ENCODE data around the gene TMIGD3. TPM values are rescaled to one million over a fixed set of nuclear protein-coding genes. Genes with fewer than 3 reads are reported as not detected.

The TMIGD3 gene
- total and polyA plus RNA-seq, 8 donors = 1.2 to 7.6 (median 4.6) TPM; not detected in 4

- intact Hi-C loops (cut with DNase I; ENCODE audit: low total_unique reads) = no loop called here
- Histone ChIP-seq H3K27ac (peak overlapping the region in 4 of 5 donors; percentile 38 to 82 (median 54)), H3K27me3 (no peaks in the 10 kb centered on the region), H3K9me3 (no peaks in the 10 kb centered on the region), H3K4me3 (no peak overlapping the region), H3K36me3 (no peaks in the 10 kb centered on the region), H3K4me1 (peaks cover 0 to 19% (median 9%) of the 10 kb centered on the region in 4 donors)
- WGBS, 5 donors = 36 to 47% (median 37%) methylated on average over 14 of the region's 14 CpGs
- peak in 1 of 3 donors; percentile 53 for TF ChIP-seq POLR2AphosphoS5 (IDR thresholded peaks at IDR 0.05)
- TF ChIP-seq POLR2A (IDR thresholded peaks at IDR 0.05) = no peak
- DNase-seq = peak in 1 of 2 donors; percentile 79
Observed at GRCh38 chr1:111535256-111536191, 32.1 kb upstream of the TMIGD3 start.

GRCh38 chr1:111520053-111520452 is 16.6 kb upstream of the TMIGD3 start:
- 86 to 96% (median 93%) methylated on average over 3 of the region's 3 CpGs for WGBS, 5 donors
- TF ChIP-seq POLR2A (IDR thresholded peaks at IDR 0.05) = no peak
- TF ChIP-seq CTCF (IDR thresholded peaks at IDR 0.05) = no peak
- TF ChIP-seq EP300 (IDR thresholded peaks at IDR 0.05) = no peak
- TF ChIP-seq POLR2AphosphoS5 (IDR thresholded peaks at IDR 0.05) = no peak
- intact Hi-C loops (cut with DNase I; ENCODE audit: low total_unique reads) = no loop called here
- no peaks in the 10 kb centered on the region for H3K27me3 ChIP-seq
- no peak for DNase-seq
- no peak overlapping the region for H3K27ac ChIP-seq
- H3K9me3 ChIP-seq = peaks cover 0 to 4% (median 0%) of the 10 kb centered on the region in 4 donors
- H3K4me1 ChIP-seq = peaks cover 12 to 24% (median 21%) of the 10 kb centered on the region in 4 donors
- no peak overlapping the region for H3K4me3 ChIP-seq
- no peaks in the 10 kb centered on the region for H3K36me3 ChIP-seq

GRCh38 chr1:111517469-111518225 is 14.2 kb upstream of the TMIGD3 start:
- no peaks in the 10 kb centered on the region for H3K36me3 ChIP-seq
- no peak overlapping the region for H3K27ac ChIP-seq
- no peak for DNase-seq
- H3K9me3 ChIP-seq = no peaks in the 10 kb centered on the region
- TF ChIP-seq EP300 (IDR thresholded peaks at IDR 0.05) = no peak
- no peak for TF ChIP-seq POLR2A (IDR thresholded peaks at IDR 0.05)
- no peak for TF ChIP-seq POLR2AphosphoS5 (IDR thresholded peaks at IDR 0.05)
- TF ChIP-seq CTCF (IDR thresholded peaks at IDR 0.05) = no peak
- 94 to 100% (median 97%) methylated on average over 1 of the region's 1 CpG for WGBS, 5 donors
- peaks cover 12 to 39% (median 26%) of the 10 kb centered on the region in 4 donors for H3K4me1 ChIP-seq
- intact Hi-C loops (cut with DNase I; ENCODE audit: low total_unique reads) = no loop called here
- no peaks in the 10 kb centered on the region for H3K27me3 ChIP-seq
- H3K4me3 ChIP-seq = no peak overlapping the region

GRCh38 chr1:111516005-111516535 is 12.6 kb upstream of the TMIGD3 start:
- intact Hi-C loops (cut with DNase I; ENCODE audit: low total_unique reads) = no loop called here
- DNase-seq = peak; percentile 29 to 84
- H3K4me1 ChIP-seq = peaks cover 12 to 43% (median 29%) of the 10 kb centered on the region in 4 donors
- peak overlapping the region; percentile 28 to 40 (median 37) for H3K4me3 ChIP-seq
- peak overlapping the region; percentile 73 to 83 (median 80) for H3K27ac ChIP-seq
- H3K27me3 ChIP-seq = no peaks in the 10 kb centered on the region
- WGBS, 5 donors = 24 to 29% (median 24%) methylated on average over 10 to 13 of the region's 13 CpGs
- H3K9me3 ChIP-seq = no peaks in the 10 kb centered on the region
- no peaks in the 10 kb centered on the region for H3K36me3 ChIP-seq
- peak in 1 of 3 donors; percentile 14 for TF ChIP-seq POLR2AphosphoS5 (IDR thresholded peaks at IDR 0.05)
- TF ChIP-seq CTCF (IDR thresholded peaks at IDR 0.05) = peak in 1 of 7 experiments; percentile 14
- no peak for TF ChIP-seq EP300 (IDR thresholded peaks at IDR 0.05)
- no peak for TF ChIP-seq POLR2A (IDR thresholded peaks at IDR 0.05)

All from stomach (tissue), 9 donors.